CD4-positive, alpha-beta T cell treated with Interleukin-12 subunit alpha and Interleukin-12 subunit beta, for 1 hour (primary cell): ENCODE data around the gene CHI3L2.
"Not testable (repeated sequence)": the region's sequence is repeated elsewhere in the genome, so short reads cannot be mapped to it uniquely, and the experiment has no call there.

Experiments
- DNase-seq: peaks from one replicate; pipeline ENCODE4 v3.0.0-alpha.2; 2020

The CHI3L2 gene

GRCh38 chr1:111202707-111203623 is 24.5 kb upstream of the CHI3L2 start:
- no peak for DNase-seq

GRCh38 chr1:111203681-111204200 is 23.8 kb upstream of the CHI3L2 start:
- DNase-seq = peak; percentile 88

- peak; percentile 83 for DNase-seq
These were observed 23.1 kb upstream of the CHI3L2 start for GRCh38 chr1:111204201-111204982.

GRCh38 chr1:111204983-111205713 is 22.4 kb upstream of the CHI3L2 start:
- no peak for DNase-seq

- DNase-seq = no peak
These were observed 21.8 kb upstream of the CHI3L2 start for GRCh38 chr1:111205714-111206050.

GRCh38 chr1:111208921-111209320 is 18.6 kb upstream of the CHI3L2 start:
- DNase-seq = no peak

- no peak for DNase-seq
These were observed 17.9 kb upstream of the CHI3L2 start for GRCh38 chr1:111209622-111210021.

GRCh38 chr1:111211921-111212320 is 15.6 kb upstream of the CHI3L2 start:
- DNase-seq = no peak

GRCh38 chr1:111212634-111213335 is 14.7 kb upstream of the CHI3L2 start:
- DNase-seq = no peak

GRCh38 chr1:111213412-111213811 is 14.1 kb upstream of the CHI3L2 start:
- DNase-seq = no peak

GRCh38 chr1:111214074-111214801 is 13.3 kb upstream of the CHI3L2 start:
- DNase-seq = no peak

GRCh38 chr1:111214884-111215283 is 12.6 kb upstream of the CHI3L2 start:
- DNase-seq = peak; percentile 46

GRCh38 chr1:111215285-111215684 is 12.2 kb upstream of the CHI3L2 start:
- not testable (repeated sequence) for DNase-seq

GRCh38 chr1:111216751-111217150 is 10.8 kb upstream of the CHI3L2 start:
- no peak for DNase-seq

- no peak for DNase-seq
These were observed 10.2 kb upstream of the CHI3L2 start for GRCh38 chr1:111217183-111217910.

- DNase-seq = no peak
These were observed 8.6 kb upstream of the CHI3L2 start for GRCh38 chr1:111218701-111219556.

- DNase-seq = no peak
These were observed 7.8 kb upstream of the CHI3L2 start for GRCh38 chr1:111219557-111220286.

- DNase-seq = no peak
These were observed 7.1 kb upstream of the CHI3L2 start for GRCh38 chr1:111220302-111220890.

- DNase-seq = no peak
These were observed 6.3 kb upstream of the CHI3L2 start for GRCh38 chr1:111221276-111221632.
